Duodenal mucosa (tissue), 2 donors: Measurements from ENCODE around the gene MMP28.
"Not testable (repeated sequence)": the region's sequence is repeated elsewhere in the genome, so short reads cannot be mapped to it uniquely, and the experiment has no call there.

Source experiments
- H3K27ac ChIP-seq: one replicate; pipeline ENCODE4 v1.7.0; 2013; ENCODE audit warnings: low read depth, low read length
- H3K27me3 ChIP-seq, 2 donors: one replicate each; pipeline ENCODE4 v1.7.0; 2013; ENCODE audit warnings: low read length in 2 of 2, control low read depth in 1 of 2; ENCODE audit not compliant: insufficient read depth in 2 of 2, control insufficient read depth in 1 of 2
- H3K36me3 ChIP-seq, 2 donors: one replicate each; pipeline ENCODE4 v1.7.0; 2013; ENCODE audit warnings: low read length in 2 of 2, control low read depth in 1 of 2; ENCODE audit not compliant: insufficient read depth in 2 of 2, control insufficient read depth in 1 of 2
- H3K4me1 ChIP-seq, 2 donors: one replicate each; pipeline ENCODE4 v1.7.0; 2013; ENCODE audit warnings: low read length in 2 of 2, control low read depth in 1 of 2; ENCODE audit not compliant: insufficient read depth in 2 of 2, control insufficient read depth in 1 of 2
- H3K4me3 ChIP-seq, 2 donors: one replicate each; pipeline ENCODE4 v1.7.0; 2013; ENCODE audit warnings: low read length in 2 of 2, low read depth in 1 of 2
- H3K9ac ChIP-seq, 2 donors: one replicate each; pipeline ENCODE4 v1.7.0; 2013; ENCODE audit warnings: low read length in 2 of 2, low read depth in 1 of 2
- H3K9me3 ChIP-seq, 2 donors: one replicate each; pipeline ENCODE4 v1.7.0; 2013; ENCODE audit warnings: low read length in 2 of 2, control low read depth in 1 of 2; ENCODE audit not compliant: control insufficient read depth in 1 of 2

Gene MMP28

DNA sequence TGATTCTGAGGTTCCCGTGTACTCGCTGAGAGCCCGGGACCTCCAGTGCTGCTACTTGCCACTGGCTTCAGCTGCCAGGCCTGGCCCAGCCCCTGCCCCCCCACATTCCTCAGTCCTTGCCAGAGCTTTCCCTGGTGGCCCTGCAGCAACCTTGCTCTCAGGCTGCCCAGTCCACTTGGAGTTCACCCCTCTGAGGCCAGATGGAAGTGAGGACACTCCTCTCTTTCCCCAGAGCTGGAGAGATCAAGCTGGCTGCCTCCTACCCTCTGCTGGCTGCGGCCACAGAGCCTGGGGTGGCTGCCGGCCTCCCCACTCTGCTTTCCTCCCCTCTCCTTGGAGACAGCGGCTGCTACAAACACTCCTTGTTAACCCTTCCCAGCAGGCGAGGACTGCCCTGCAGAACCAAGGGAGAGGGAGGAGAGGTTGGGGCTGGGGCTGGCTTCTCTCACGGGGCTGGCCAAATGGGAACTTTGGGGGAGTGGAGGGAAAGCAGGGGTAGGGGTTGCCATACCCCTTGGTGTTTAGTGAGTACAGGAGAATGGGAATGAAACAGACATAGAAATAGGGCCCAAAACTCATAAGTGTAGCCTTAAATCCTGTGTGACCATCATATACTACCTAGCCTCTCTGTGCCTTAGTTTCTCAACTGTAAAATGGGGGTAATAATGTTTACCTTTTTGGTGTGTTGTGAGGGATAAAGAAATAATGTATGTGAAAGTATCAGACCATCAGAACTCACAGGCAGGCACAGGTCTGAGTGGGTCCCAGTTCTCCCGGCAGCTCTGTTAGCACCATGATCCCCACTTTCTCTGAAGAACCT is 42.3 kb downstream of the MMP28 start, which contains the start of gene GAS2L2:
Gene GAS2L2, minus strand, starts transcription at position 295 of the 820 bp plus-strand sequence. CDS start 389 bp downstream, outside the sequence.
- no peak within 1 kb of the TSS for H3K9ac ChIP-seq
- no peak within 1 kb of the TSS for H3K4me3 ChIP-seq

DNA sequence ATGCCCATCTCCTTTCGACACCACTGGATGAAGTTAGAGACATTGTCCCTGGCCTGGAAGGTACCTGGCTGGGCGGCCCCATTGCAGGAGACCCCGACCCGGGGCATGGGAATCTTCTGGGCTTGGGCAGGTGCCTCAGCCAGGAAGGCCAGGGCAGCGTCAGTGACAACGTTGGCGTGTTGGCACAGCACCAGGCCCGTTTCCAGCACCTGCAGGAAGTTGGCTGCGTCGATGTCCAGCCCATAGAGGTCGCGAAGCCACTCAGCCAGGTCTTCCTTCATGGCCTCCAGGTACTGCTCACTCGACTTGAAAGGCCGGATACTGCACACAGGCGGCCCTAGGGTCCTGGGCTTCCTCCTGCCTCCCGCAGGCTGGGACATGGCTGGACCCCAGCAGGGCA is 43.0 kb downstream of the MMP28 start:
- H3K27me3 ChIP-seq, result peaks cover 21 to 31% of the 10 kb centered on the region in 2 donors
- H3K27ac ChIP-seq, result no peak overlapping the region
- no peak overlapping the region for H3K9ac ChIP-seq
- H3K9me3 ChIP-seq, result no peaks in the 10 kb centered on the region
- H3K4me1 ChIP-seq, result peaks cover 14 to 17% of the 10 kb centered on the region in 2 donors
- H3K36me3 ChIP-seq, result no peaks in the 10 kb centered on the region
- H3K4me3 ChIP-seq, result no peak overlapping the region

More for the DNA sequence above, 42.3 kb downstream of the MMP28 start, which contains the start of gene GAS2L2:
- Histone ChIP-seq H3K27me3 (peaks cover 21 to 31% of the 10 kb centered on the region in 2 donors), H3K4me1 (peaks cover 14 to 16% of the 10 kb centered on the region in 2 donors), H3K36me3 (no peaks in the 10 kb centered on the region), H3K9me3 (no peaks in the 10 kb centered on the region), H3K27ac (no peak within 1 kb of the TSS)

DNA sequence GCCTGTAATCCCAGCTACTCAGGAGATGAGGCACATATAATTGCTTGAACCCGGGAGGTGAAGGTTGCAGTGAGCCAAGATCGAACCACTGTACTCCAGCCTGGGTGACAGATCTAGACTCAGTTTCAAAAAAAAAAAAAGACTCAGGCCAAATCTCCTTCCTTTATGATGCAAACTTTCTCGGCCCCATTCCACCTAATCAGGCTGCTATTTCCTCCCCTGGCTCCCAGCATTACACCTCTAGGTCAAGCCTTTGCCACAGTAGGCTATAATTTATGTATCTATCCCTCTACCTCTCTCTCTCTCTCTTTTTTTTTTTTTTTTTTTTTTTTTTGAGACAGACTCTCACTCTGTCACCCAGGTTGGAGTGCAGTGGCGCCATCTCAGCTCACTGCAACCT is 43.9 kb downstream of the MMP28 start:
- Histone ChIP-seq H3K4me1 (peaks cover 14 to 17% of the 10 kb centered on the region in 2 donors), H3K27me3 (peaks cover 21 to 31% of the 10 kb centered on the region in 2 donors)
- H3K4me3 ChIP-seq, H3K36me3 ChIP-seq, H3K9ac ChIP-seq, H3K9me3 ChIP-seq, H3K27ac ChIP-seq: not testable (repeated sequence)

DNA sequence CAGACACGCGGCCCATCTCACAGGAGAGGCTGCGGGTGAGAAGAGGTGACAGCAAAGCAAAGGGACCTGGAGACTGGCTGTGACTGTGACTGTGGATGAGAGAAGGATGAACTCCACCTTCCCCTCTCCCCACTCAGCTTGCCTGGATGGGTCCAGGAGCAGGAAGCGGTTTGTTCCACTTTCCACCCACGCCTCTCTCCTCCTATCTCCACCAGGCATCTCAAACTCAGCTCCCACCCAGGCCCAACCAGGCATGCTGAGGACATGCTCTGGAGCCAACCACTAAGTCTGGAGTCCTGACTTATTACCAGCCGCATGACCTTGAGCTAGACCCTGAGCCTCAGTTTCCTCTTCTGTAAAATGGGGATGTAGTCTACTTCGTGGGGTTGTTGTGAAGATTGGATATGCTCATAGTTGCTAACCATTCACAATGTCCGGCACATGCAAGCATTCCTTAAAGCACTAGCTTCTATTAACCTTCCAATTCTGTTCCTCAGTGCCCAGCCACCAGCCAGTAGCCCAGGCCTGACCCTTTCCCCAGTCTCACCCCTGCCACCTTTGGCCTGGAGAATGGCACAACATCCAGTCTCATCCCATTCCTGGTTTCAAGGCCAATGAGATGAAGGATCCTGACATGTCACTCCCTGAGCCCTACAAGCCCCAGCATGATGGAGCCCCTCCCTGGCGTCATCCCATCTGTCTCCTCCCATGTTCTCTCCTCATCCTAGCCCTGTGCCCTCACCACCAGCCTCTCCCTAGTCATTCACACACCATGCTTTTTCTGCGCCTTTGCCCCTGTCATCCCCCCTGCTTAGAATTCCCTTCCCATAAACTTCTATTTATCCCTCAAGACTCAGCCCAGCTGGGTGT is 44.7 kb downstream of the MMP28 start:
- Histone ChIP-seq H3K27ac (no peak overlapping the region), H3K4me3 (no peak overlapping the region), H3K9me3 (no peaks in the 10 kb centered on the region), H3K36me3 (no peaks in the 10 kb centered on the region), H3K4me1 (peaks cover 14 to 17% of the 10 kb centered on the region in 2 donors), H3K9ac (no peak overlapping the region), H3K27me3 (peaks cover 21 to 31% of the 10 kb centered on the region in 2 donors)

DNA sequence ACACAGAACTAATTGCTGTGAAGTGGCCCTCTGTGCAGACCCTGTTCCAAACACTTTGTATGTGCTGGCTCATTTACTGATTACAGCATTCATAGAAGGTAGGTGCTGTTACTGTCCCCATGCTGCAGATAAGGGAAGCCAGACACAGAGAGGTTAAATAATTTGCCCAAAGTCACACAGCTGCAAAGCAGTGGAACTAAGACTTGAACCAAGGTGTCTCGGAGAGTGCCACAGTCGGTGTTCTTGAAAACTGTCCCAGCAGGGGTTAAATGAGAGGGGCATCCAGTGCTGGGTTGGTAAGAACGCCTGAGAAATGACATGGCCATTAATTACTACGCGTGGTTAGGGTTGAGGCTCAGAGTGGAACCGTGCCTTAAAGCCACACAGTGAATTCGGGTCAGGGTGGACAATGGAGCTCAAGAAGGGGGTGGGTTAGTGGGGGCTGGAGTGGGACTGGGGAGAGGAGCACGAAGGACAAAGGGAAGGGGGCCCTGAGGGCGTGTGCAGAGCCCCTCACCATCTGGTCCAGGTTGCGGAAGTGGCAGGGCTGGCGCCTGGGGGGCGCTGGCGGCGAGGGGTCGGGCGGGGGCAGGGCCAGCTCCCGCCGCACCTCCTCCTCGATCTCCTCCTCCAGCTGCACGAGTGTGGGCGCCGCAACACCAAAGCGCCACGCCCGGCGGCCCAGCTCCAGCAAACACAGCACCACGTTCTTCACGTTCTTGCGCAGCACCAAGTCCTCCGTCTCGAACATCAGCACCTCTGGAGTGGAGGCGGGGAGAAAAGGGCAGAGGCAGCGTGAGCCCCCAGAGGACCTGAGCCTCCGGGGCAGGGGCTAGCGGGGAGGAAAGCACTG is 45.7 kb downstream of the MMP28 start:
- Histone ChIP-seq H3K27ac (no peak overlapping the region), H3K4me3 (no peak overlapping the region), H3K9me3 (no peaks in the 10 kb centered on the region), H3K36me3 (no peaks in the 10 kb centered on the region), H3K27me3 (peaks cover 21 to 31% of the 10 kb centered on the region in 2 donors), H3K9ac (no peak overlapping the region), H3K4me1 (peaks cover 14 to 17% of the 10 kb centered on the region in 2 donors)

DNA sequence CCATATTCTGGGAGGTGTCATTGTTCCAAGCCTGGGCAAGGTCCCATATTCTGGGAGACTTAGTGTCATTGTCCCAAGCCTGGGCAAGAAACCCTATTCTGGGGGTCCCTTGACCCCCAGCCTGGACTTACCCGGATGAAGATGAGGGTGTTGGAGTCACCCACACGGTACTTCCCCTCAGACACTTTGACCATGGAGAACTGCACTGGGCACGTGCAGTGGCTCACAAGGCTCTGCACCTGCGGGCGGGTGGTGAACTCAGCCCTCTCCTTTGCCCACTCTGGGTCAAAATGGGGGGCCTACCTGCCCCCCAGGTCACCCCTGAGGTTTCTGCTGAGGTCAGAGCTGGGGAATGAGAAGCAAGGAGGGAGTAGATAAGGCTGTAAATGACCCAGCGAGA is 46.5 kb downstream of the MMP28 start:
- no peak overlapping the region for H3K4me3 ChIP-seq
- no peak overlapping the region for H3K27ac ChIP-seq
- H3K36me3 ChIP-seq, result no peaks in the 10 kb centered on the region
- peaks cover 23 to 31% of the 10 kb centered on the region in 2 donors for H3K27me3 ChIP-seq
- peaks cover 14 to 17% of the 10 kb centered on the region in 2 donors for H3K4me1 ChIP-seq
- H3K9ac ChIP-seq, result no peak overlapping the region
- no peaks in the 10 kb centered on the region for H3K9me3 ChIP-seq

DNA sequence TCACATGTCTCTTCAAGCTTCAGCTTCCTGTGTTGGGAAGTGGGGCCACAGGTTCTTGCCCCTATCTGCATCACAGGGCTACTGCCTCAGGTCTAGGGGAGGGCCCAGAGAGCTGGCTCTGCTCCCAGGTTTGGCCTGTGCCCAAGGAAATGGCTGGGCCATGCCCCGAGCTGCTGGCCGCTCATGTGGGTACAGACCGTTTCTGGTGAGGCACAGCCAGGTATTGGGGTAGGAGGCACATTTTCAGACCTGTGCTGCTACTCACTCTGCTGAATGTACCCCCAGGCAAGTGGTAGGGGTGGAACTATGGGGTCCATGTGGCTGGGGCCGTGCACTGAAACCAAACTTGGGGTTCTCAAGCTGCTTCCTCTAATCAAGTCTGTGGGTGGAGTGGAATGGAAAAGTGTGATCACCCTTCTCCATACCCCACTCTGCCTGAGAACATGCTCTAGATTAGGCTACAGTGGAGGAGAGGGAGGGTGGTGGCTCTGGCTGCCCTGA is 47.0 kb downstream of the MMP28 start:
- no peak overlapping the region for H3K4me3 ChIP-seq
- no peak overlapping the region for H3K9ac ChIP-seq
- H3K27ac ChIP-seq, result no peak overlapping the region
- H3K36me3 ChIP-seq, result no peaks in the 10 kb centered on the region
- peaks cover 28 to 35% of the 10 kb centered on the region in 2 donors for H3K27me3 ChIP-seq
- H3K4me1 ChIP-seq, result peaks cover 14 to 17% of the 10 kb centered on the region in 2 donors
- H3K9me3 ChIP-seq, result no peaks in the 10 kb centered on the region

DNA sequence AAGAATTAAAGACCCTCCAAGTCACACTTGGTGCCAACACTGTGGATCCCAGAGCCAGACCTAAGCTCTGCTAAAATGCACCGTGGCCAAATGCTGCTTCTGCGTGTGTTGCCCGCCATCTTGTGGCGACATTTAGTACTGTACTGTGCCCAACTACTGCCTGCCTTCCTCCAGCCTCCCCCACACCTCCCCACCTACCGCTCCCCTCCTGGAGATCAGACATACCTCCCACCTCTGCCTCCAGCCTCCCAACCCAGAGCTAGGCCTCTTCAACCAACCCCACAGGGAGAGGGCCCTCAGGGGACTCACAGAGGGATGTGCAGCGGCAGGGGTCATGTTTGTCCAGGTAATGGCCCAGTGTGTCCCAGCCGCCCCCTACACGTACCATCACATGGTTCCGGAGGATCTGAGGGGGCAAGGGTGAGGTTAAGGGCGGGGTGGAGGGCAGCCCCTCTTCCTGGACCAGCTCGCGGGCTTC is 47.9 kb downstream of the MMP28 start:
- Histone ChIP-seq H3K27me3 (peaks cover 30 to 36% of the 10 kb centered on the region in 2 donors), H3K36me3 (no peaks in the 10 kb centered on the region), H3K4me1 (peaks cover 10 to 15% of the 10 kb centered on the region in 2 donors), H3K9me3 (no peaks in the 10 kb centered on the region), H3K27ac (no peak overlapping the region), H3K9ac (no peak overlapping the region), H3K4me3 (no peak overlapping the region)

DNA sequence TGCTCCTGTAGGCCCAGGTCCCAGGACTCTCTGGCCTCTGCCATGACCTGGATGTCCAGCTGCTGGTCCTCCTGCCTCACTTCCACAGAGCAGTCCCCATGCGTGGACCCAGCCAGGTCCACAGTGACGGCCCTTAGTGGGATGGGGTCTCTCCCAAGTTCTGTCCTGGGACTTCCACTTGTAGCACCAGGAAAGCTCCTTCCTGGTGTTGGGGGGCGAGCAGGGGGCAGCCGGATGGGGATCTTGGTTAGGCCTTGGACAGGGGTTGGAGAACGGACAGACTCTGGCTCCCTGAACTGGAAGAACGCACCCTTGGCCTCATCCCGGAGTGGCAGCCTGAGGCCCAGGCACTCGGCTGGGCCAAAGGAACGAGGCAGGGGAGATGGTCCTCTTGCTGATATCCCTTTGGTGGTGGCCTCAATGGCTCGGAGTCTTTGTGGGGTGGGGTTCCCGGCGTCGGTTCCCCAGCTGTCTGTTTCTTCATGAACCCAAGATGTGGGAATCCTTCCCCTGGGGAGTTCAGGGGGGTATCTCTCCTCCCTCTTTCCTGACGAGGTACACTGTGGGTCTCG is 49.6 kb downstream of the MMP28 start:
- Histone ChIP-seq H3K9ac (no peak overlapping the region), H3K4me1 (peaks cover 8 to 11% of the 10 kb centered on the region in 2 donors), H3K9me3 (no peaks in the 10 kb centered on the region), H3K4me3 (no peak overlapping the region), H3K36me3 (no peaks in the 10 kb centered on the region), H3K27ac (no peak overlapping the region), H3K27me3 (peaks cover 35 to 49% of the 10 kb centered on the region in 2 donors)
